ENCODE measurements around the gene KIF18A. TPM values are rescaled to one million over a fixed set of nuclear protein-coding genes. Genes with fewer than 3 reads are reported as not detected.

The KIF18A gene
- total RNA-seq, 2 experiments from 2014 or later: 36.4 to 42.3 TPM

DNA sequence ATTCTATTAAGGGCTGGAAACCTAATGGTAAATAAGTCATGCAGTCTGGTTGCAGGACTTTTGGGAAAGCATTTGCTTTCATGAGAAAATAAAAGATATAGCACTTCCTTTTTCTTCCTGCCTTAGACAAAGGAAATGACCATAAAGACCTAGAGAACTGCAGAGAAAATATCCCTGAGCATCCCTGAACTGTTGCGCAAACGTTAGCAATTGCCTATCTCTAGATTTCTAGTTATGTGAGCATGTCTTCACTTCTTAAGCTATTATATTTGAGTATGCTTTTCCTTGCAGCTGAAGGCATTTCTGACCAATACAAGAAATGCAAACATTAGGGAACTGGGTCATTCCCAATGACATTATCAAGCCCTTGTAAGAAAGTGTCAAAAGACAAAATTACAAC is 110.6 kb downstream of the KIF18A start:
- POLR2A ChIA-PET: interaction anchor here (0.6 kb wide), 1 partner anchor 61 kb away, joined by 3 read pairs; no protein-coding TSS in a partner anchor
- no TSS peak for BruUV-seq (replicated peaks)
- CTCF ChIA-PET (ENCODE audit: unreplicated experiment): no interaction called here

GRCh38 chr11:27996066-27996465 is 111.9 kb downstream of the KIF18A start:
- H3K9me3 ChIP-seq (ENCODE audit: low read length): peaks cover 17% of the 10 kb centered on the region
- no peak for TF ChIP-seq EZH2phosphoT487 (IDR thresholded peaks at IDR 0.05; ENCODE audit: borderline replicate concordance, low read depth, low read length)
- TF ChIP-seq, protein P1, sequence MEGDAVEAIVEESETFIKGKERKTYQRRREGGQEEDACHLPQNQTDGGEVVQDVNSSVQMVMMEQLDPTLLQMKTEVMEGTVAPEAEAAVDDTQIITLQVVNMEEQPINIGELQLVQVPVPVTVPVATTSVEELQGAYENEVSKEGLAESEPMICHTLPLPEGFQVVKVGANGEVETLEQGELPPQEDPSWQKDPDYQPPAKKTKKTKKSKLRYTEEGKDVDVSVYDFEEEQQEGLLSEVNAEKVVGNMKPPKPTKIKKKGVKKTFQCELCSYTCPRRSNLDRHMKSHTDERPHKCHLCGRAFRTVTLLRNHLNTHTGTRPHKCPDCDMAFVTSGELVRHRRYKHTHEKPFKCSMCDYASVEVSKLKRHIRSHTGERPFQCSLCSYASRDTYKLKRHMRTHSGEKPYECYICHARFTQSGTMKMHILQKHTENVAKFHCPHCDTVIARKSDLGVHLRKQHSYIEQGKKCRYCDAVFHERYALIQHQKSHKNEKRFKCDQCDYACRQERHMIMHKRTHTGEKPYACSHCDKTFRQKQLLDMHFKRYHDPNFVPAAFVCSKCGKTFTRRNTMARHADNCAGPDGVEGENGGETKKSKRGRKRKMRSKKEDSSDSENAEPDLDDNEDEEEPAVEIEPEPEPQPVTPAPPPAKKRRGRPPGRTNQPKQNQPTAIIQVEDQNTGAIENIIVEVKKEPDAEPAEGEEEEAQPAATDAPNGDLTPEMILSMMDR (conservative IDR thresholded peaks at IDR 0.05; ENCODE audit: low read length): no peak
- no peaks in the 10 kb centered on the region for H3K79me2 ChIP-seq (ENCODE audit: insufficient read depth, low read depth, low read length)
- ChIA-PET POLR2A (no interaction called here), CTCF (ENCODE audit: unreplicated experiment) (no interaction called here)
- H3K4me1 ChIP-seq (ENCODE audit: insufficient read depth, low read length, poor library complexity, severe bottlenecking): no peaks in the 10 kb centered on the region
- no TSS peak for BruUV-seq (replicated peaks)
- H3K36me3 ChIP-seq (ENCODE audit: insufficient read depth, low read length): peaks cover 16% of the 10 kb centered on the region; the same call in 1 of the 2 replicates
- no peaks in the 10 kb centered on the region for H3K9me2 ChIP-seq (ENCODE audit: insufficient read depth, low read length)
- intact Hi-C loops (cut with micrococcal nuclease; ENCODE audit: unreplicated experiment): no loop called here
- no peak overlapping the region for H3K4me3 ChIP-seq (ENCODE audit: low read depth, low read length, poor library complexity, severe bottlenecking)
- H3K27ac ChIP-seq (ENCODE audit: low read depth, low read length, poor library complexity, severe bottlenecking): no peak overlapping the region
- no peak for DNase-seq (ENCODE audit: low spot score)
- H2AFZ ChIP-seq (ENCODE audit: low read length): no peak overlapping the region
- H3K4me2 ChIP-seq (ENCODE audit: low read length): no peak overlapping the region
- no peaks in the 10 kb centered on the region for H4K20me1 ChIP-seq (ENCODE audit: insufficient read depth, low read length)

More for the DNA sequence above, 110.6 kb downstream of the KIF18A start:
- no peaks in the 10 kb centered on the region for H3K9me2 ChIP-seq (ENCODE audit: insufficient read depth, low read length)
- no peak overlapping the region for H3K4me2 ChIP-seq (ENCODE audit: low read length)
- H2AFZ ChIP-seq (ENCODE audit: low read length): no peak overlapping the region
- no peak for TF ChIP-seq EZH2phosphoT487 (IDR thresholded peaks at IDR 0.05; ENCODE audit: borderline replicate concordance, low read depth, low read length)
- TF ChIP-seq, protein P1 (conservative IDR thresholded peaks at IDR 0.05; ENCODE audit: low read length): no peak
- peaks cover 25% of the 10 kb centered on the region for H3K9me3 ChIP-seq (ENCODE audit: low read length)
- H4K20me1 ChIP-seq (ENCODE audit: insufficient read depth, low read length): no peaks in the 10 kb centered on the region
- peaks cover 25% of the 10 kb centered on the region for H3K36me3 ChIP-seq (ENCODE audit: insufficient read depth, low read length)
- no peaks in the 10 kb centered on the region for H3K79me2 ChIP-seq (ENCODE audit: insufficient read depth, low read depth, low read length)
- intact Hi-C loops (cut with micrococcal nuclease; ENCODE audit: unreplicated experiment): no loop called here
- H3K27ac ChIP-seq (ENCODE audit: low read depth, low read length, poor library complexity, severe bottlenecking): no peak overlapping the region
- no peak overlapping the region for H3K4me3 ChIP-seq (ENCODE audit: low read depth, low read length, poor library complexity, severe bottlenecking)
- H3K4me1 ChIP-seq (ENCODE audit: insufficient read depth, low read length, poor library complexity, severe bottlenecking): no peaks in the 10 kb centered on the region
- no peak for DNase-seq (ENCODE audit: low spot score)

- CTCF ChIA-PET (ENCODE audit: unreplicated experiment): no interaction called here
- POLR2A ChIA-PET: no interaction called here
Measured at GRCh38 chr11:27995083-27995482, 112.9 kb downstream of the KIF18A start.

More at GRCh38 chr11:27995083-27995482, 112.9 kb downstream of the KIF18A start:
- Histone ChIP-seq H3K4me2 (ENCODE audit: low read length) (no peak overlapping the region), H3K4me1 (ENCODE audit: insufficient read depth, low read length, poor library complexity, severe bottlenecking) (no peaks in the 10 kb centered on the region), H3K9me3 (ENCODE audit: low read length) (peaks cover 14% of the 10 kb centered on the region), H3K9me2 (ENCODE audit: insufficient read depth, low read length) (no peaks in the 10 kb centered on the region), H3K79me2 (ENCODE audit: insufficient read depth, low read depth, low read length) (no peaks in the 10 kb centered on the region), H3K27ac (ENCODE audit: low read depth, low read length, poor library complexity, severe bottlenecking) (no peak overlapping the region), H3K4me3 (ENCODE audit: low read depth, low read length, poor library complexity, severe bottlenecking) (no peak overlapping the region), H2AFZ (ENCODE audit: low read length) (no peak overlapping the region), H3K36me3 (ENCODE audit: insufficient read depth, low read length) (peaks cover 15% of the 10 kb centered on the region; the same call in 1 of the 2 replicates), H4K20me1 (ENCODE audit: insufficient read depth, low read length) (no peaks in the 10 kb centered on the region)
- no peak for TF ChIP-seq EZH2phosphoT487 (IDR thresholded peaks at IDR 0.05; ENCODE audit: borderline replicate concordance, low read depth, low read length)
- TF ChIP-seq, protein P1 (conservative IDR thresholded peaks at IDR 0.05; ENCODE audit: low read length): no peak
- no peak for DNase-seq (ENCODE audit: low spot score)
- intact Hi-C loops (cut with micrococcal nuclease; ENCODE audit: unreplicated experiment): no loop called here
- no TSS peak for BruUV-seq (replicated peaks)
